Fibroblast of upper back skin (primary cell): ENCODE data around the gene MSH4.
"Not testable (repeated sequence)": the region's sequence is repeated elsewhere in the genome, so short reads cannot be mapped to it uniquely, and the experiment has no call there.

Source experiments
- DNase-seq: peaks from one replicate; pipeline ENCODE4 v3.0.0-alpha.2; 2013

MSH4 gene

DNA sequence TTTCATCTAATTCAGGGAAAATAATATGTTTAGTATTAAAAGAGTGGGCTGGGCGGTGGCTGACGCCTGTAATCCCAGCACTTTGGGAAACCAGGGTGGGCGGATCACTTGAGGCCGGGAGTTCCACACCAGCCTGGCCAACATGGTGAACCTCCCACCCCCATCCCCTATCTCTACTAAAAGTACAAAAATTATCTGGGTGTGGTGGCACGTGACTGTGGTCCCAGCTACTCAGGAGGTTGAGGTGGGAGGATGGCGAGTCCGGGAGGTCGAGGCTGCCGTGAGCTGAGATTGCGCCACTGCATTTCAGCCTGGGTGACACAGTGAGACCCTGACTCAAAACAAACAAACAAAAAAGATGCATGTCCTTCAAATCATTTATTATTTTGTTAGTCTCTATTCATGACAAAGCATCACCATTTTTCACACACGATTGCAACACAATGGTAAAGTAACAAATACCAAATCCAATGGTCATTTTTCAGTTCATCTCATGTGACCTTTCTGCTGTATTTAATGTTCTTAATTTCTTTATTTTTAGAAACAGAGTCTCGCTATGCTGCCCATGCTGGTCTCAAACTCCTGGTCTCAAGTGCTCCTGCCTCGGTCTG, 1.0 kb downstream of the MSH4 start:
- no peak for DNase-seq

DNA sequence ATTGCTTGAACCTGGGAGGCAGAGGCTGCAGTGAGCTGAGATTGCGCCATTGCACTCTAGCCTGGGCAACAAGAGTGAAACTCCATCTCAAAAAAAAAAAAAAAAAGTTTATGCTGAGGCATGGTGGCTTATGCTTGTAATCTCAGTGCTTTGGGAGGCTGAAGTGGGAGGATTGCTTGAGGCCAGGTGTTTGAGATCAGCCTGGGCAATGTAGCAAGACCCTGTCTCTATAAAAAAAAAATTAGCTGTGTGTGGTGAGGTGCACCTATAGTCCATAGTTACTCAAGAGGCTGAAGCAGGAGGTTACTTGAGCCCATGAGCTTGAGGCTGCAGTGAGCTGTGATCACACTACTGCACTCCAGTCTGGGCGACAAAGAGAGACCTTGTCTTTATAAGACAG, 4.8 kb downstream of the MSH4 start:
- not testable (repeated sequence) for DNase-seq

DNA sequence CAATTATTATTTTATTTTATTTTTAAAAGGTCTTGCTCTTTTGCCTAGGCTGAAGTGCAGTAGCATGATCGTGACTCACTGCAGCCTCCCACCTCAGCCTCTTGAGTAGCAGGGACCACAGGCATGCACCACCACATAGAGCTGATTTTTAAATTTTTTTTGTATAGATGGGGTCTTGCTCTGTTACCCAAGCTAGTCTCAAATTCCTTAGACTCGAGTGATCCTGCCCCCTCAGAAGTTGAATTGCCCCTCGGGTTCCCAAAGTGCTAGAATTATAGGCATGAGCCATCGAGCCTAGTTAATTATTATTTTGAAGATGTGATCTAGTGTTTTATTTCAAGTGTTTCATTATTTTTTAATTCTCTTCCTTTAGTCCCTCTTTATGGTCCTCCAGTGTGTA, 12.2 kb downstream of the MSH4 start:
- no peak for DNase-seq

DNA sequence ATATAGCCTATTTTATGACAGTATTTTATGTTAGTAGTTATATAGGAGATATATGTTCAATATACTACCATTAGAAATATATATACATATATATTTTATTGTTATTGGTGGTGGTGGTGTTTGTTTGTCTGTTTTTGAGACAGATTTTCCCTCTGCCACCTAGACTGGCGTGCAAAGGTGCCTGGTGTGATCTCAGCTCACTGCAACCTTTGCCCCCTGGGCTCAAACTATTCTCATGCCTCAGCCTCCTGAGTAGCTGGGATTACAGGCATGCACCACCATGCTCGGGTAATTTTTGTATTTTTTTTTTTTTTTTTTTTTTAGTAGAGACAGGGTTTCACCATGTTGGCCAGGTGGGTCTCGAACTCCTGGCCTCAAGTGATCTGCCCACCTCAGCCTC, 13.4 kb downstream of the MSH4 start:
- not testable (repeated sequence) for DNase-seq

DNA sequence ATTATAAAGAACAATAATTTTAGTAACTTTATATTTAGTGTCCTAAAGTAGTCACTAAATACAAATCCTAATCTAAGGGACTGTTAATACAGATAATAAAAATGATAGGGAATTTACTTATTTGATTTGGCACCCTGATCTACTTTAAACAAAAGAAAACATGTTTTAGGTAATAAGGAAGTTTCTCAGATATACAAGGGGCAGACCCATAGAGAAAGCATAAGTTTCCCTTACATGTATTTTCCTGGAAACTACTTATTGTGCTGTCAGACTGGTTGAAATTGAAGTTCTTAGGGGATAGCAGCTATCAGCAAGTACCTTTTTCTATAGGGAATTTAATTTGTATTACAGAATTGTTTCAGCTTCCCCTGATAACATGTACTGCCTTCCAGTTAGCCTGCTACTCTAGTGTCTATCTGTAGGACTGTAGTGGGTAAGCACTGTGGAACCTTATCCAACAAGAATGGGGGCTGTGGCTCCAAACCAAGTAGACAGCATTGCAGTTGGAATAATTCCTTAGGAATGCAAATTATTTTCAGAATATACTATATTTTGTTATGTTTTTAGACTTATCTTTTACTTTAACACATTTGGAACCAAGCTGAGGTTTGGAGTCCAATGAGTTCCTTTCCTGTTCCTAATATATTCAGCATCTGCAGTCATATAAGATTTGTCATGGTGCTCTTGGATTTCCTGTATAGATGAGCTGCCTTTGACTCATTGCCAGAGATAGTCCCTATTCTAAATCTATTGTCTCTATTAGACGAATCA, 14.7 kb downstream of the MSH4 start:
- peak; percentile 76 for DNase-seq

DNA sequence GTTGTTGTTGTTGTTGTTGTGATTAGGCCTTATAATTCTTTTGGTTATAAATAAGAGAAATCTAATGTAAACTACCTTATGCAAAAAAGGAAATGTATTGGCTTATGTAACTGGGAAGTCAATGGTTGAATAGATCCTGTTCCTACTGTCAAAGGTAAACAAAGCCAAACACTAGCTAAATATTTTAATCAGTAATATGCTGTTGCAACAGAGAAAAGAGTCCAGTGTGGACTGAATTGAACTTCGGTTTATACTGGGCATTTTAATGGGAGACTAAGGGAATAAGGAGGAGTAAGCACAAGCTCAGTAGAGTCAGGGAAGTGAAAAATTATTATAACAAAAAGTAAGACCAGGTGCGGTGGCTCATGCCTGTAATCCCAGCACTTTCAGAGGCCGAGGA, 15.4 kb downstream of the MSH4 start:
- DNase-seq: no peak

DNA sequence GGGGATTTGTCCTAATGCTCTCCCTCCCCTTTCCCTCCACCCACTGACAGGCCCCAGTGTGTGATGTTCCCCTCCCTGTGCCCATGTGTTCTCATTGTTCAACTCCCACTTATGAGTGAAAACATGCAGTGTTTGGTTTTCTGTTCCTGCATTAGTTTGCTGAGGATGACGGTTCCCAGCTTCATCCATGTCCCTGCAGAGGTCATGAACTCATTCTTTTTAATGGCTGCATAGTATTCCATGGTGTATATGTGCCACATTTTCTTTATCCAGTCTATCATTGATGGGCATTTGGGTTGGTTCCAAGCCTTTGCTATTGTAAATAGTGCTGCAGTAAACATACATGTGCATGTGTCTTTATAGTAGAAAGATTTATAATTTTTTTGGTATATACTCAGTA, 26.9 kb downstream of the MSH4 start:
- not testable (repeated sequence) for DNase-seq

DNA sequence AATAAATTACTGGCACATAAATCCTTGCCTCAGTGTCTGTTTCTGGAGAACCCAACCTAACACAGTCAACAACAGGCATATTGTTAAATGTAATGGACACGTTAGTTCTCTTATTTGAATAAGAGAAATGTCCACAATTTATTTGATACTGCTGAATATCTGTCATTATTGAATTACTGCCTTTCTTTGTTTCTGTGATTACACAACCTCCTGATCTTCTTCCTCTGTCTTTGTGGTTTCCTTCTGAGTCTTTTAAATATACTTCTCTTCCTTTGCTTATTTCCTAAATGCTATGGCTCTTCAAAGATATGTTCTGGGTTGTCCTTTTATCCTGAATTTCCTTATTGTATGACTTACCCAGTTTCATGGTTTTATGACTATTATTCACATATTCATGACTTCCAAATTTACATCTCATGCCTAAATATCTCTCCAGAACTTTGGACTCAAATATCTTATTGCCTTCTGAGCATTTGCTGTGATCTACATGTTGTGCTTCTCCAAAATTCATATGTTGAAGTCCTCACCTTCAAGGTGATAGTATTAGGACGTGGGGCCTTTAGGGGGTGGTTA, 39.9 kb downstream of the MSH4 start:
- no peak for DNase-seq

DNA sequence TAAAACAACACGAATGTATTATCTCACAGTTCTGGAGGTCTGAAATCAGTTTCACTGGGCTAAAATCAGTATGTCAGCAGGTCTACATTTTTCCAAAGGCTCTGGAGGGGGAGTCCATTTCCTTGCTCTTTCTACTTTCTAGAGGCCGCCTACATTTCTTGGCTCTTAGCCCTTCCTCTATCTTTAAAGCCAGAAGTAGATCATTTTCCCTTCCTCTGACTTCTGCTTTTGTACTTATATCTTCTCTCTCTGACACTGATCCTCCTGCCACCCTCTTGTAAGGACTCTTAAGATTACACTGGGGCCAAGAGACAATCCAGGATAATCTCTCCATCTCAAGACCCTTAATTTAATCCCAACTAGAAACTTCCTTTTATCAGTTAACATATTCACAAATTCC, 41.4 kb downstream of the MSH4 start:
- no peak for DNase-seq

DNA sequence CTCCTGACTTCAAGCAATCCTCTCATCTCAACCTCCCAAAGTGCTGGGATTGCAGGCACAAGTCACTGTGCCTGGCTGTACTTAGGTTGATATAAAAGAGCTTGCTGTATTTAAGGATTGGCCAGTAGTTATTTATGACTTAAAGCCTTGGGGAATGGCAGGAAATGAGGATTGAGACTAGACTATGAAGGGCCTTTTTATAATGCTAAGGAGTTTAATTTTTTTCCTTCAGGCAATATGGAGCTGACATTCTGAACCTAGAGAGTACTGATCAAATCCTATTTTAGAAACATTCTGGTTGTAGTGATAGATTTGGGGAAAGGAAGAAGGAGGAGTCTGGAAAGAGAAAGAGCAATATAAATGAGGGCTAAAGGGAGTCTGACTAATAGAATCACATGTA, 44.7 kb downstream of the MSH4 start:
- no peak for DNase-seq

DNA sequence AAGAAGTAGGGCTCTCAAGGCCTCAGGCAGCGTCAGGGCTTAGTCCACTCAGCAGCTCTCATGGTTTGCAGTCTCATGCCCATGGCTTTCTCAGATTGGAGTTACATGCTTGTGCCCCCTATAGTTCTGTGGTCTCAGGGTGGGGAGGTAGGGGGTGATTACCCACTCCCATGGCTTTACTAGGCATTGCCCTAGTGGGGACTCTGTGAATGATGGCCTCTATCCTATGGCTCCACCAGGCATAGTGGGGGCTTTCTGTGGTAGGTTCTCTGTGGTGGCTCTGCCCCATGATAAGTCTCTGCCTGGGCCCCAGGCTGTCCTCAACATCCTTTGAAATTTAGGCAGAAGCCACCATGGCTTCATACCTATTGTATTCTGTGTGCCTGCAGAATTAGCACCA, 48.9 kb downstream of the MSH4 start:
- DNase-seq: no peak

DNA sequence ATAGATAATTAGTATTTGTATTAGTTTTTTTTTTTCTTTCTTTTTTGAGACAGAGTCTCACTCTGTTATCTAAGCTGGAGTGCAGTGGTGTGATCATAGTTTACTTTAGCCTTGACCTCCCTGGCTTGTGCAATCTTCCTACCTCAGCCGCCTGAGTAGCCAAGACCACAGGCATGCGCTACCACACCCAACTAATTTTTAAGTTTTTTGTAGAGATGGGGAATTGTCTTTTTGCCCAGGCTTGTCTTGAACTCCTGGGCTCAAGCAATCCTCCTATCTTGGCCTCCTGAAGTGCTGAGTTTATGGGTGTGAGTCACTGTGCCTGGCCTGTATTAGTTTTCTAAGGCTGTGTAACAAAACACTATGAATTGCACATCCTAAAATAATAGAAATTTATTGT, 58.3 kb downstream of the MSH4 start:
- DNase-seq: peak; percentile 35

DNA sequence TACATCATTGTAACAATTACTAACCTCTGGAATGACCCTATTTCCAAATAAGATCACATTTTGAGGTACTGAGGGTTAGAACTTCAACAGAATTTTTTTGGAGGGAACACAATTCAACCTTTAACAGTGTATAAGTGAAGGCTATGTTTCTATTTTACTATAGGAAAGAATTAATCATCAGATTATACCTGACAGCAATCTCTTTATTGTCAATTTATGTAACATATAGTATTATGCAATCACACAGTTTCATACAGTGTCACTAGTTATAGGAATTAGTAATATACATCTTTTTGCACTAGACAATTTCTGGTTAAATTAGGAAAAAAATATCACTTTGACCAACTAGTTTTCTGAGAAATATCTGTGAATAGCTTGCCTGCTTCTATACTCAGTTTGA, 59.1 kb downstream of the MSH4 start:
- no peak for DNase-seq

DNA sequence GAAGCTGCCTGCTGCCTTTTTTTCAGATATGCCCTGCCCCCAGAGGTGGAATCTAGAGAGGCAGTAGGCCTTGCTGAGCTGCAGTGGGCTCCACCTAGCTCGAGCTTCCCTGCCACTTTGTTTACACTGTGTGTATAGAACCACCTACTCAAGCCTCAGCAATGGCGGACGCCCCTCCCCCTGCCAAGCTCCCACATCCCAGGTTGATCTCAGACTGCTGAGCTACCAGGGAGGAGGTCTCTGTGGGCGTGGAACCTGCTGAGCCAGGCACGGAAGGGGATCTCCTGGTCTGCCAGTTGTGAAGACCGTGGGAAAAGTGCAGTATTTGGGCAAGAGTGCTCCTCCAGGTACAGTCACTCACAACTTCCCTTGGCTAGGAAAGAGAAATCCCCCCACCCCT, 65.1 kb downstream of the MSH4 start:
- no peak for DNase-seq

DNA sequence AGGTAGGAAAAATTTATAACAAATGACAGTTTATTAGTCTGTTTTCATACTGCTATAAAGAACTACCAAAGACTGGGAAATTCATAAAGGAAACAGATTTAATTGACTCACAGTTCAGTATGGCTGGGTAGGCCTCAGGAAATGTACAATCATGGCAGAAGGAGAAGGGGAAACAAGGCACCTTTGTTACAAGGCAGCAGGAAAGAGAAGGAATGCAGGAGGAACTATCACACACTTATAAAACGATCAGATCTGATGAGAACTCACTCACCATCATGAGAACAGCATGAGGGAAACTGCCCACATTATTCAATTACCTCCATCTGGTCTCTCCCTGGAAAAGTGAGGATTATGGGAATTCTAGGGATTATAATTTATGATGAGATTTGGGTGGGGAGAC, 74.3 kb downstream of the MSH4 start:
- DNase-seq: no peak

DNA sequence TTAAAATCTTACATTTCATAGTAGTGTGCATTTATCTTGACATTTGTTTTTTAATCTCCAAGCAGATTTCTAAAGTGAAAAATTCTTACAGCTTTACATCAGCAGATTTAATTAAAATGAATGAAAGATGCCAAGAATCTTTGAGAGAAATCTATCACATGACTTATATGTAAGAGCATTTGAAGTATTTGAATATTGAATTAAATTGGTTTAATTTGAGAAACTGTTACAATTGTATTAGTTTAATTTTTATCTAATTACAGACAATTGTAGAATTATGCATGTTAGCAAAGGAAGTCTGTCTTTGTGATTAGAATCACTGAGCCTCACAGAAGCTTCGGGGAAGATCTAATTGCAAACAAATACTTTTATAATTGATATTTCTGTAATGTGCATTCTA, 83.3 kb downstream of the MSH4 start:
- DNase-seq: no peak

DNA sequence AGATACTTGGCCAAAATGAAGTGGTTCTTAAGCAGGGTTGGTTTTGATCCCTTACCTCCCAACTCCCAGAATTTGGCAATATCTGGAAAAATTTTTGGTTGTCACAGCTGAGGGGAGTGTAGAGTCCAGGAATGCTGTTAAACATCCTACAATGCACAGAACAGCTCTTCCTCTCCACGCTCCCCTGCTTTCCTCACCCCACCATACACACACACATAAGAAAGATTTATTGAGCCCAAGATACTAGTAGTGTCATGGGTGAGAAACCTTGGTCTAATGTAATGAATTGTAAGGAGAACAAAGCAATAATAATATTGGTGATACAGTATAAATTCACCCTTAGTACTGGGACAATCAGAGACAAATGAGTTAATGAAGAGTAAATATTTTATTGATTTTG, 87.8 kb downstream of the MSH4 start:
- no peak for DNase-seq

DNA sequence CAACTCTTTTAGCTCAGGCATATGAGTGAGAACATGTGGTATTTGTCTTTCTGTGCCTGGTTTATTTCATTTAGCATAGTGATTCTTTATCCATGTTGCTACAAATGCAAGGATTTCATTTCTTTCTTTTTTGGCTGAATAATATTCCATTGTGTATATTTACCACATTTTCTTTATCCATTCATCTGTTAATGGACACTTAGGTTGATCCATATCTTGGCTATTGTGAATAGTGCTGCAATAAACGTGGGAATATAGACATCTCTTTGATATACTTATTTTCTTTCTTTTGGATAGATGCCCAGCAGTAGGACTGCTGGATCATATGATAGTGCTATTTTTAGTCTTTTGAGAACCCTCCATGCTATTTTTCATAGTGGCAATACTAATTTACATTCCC, 104.7 kb downstream of the MSH4 start:
- no peak for DNase-seq

DNA sequence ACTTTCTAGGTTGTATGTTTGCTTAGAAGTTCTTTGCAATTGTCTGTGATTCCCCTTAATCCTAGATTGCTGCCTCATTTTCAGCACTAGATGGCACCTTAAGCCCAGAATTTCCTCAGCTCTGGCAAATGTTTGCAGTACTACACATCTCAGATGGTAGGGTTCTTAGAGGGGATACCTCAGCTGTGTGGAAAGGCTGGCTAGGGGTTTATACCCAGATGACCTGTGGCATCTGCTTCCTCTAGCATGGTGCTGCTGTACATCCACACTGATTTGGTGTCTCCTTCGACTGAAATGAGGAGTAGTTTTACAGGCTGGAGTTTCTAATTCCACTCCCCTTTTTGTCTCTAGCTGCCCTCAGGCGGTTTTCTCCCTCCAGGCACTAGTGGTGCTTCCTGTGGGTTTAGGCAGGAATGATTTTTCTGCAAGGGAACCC, 112.1 kb downstream of the MSH4 start:
- DNase-seq: peak; percentile 62

DNA sequence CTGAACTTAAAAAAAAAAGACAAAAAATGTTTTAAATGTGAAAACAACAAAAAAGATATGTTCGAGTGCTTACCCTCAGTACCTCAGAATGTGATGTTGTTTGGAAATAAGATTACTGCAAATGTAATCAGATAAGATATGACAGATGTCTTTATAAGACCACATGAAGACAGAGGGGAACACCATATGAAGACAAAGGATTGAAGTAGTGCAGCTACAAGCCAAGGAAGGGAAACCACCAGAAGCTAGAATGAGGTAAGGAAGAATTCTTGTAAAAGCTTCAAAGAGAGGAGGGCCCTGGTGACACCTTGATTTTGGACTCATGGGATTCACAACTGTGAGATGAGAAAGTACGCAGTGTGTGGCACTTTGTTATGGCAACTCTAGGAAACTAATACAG, 120.2 kb downstream of the MSH4 start:
- DNase-seq: no peak

DNA sequence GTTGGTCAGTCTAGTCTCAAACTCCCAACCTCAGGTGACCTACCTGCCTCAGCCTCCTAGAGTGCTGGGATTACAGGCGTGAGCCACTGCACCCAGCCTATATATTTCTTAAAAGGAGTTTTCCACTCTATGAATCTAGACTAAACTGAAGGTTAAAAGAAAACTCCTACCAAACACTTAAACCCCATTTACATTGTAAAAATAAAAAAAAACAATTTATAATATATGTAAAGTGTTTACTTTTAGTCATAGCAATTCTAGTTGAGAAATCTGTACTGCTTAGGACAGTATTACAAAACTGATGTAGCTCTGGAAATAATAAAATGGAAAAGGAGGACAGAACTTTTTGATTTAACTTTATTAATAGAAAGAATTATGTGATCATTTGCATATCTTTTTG, 126.0 kb downstream of the MSH4 start:
- DNase-seq: no peak

DNA sequence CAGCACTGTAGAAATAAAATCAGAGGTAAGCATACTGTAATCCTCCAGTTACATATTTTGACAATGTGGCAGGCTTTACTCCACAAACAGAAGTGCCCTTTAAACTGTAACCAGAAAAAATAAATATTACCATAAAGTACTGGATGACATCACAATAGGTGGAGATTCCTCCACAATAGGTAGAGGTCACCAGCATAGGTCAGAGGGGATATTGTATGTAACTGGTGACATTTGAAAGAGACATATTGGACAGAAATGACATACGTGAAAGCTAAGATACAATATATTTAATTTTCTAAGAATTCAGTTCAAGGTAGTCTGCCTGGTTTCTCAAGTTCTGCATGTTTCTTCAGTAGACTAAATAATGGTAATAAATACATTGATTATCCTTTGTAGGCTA, 135.6 kb downstream of the MSH4 start, which contains the start of gene ASB17:
ASB17 (minus strand) TSS at position 101 of the 400 bp plus-strand sequence. CDS start 113 bp downstream, outside the sequence.
- DNase-seq: no peak

DNA sequence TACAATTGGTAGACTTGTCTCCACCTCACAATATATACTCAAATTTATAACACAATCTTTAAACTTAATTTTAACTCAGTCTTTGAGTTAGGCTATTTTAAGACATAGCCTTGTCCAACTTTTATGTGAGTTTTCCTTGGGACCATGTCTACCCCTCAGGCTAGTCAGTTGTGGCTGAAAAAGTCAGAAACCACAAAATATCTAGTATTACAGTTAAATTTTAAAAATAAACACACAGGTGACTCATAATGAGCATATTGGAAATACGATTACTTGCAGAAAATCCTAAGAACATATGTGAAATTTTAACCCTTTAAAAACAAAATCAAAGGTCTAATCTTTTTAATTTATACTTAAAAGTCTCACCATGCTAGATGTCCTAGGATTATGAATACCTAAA, 140.4 kb downstream of the MSH4 start:
- peak; percentile 70 for DNase-seq

DNA sequence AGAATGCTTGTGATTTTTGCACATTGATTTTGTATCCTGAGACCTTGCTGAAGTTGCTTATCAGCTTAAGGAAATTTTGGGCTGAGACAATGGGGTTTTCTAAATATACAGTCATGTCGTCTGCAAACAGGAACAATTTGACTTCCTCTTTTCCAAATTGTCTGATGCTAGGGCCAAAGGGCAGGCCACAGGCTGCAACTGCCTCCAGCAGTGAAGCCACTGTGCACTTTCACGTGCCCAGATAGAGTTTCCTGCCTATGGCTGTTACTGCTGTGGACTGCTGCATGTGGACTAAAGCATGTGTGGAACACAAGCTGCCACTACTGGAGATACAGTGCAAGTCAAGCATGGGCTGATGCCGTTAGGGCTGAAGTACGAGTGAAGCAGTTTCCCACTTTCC, 146.4 kb downstream of the MSH4 start:
- DNase-seq: not testable (repeated sequence)
